IMR-90 (cell line): ENCODE data around the gene ZNF609.

ENCODE experiments used
- BHLHE40 ChIP-seq: fragments of 150-350 bp; IDR thresholded peaks from 2 replicates; pipeline ENCODE4 v1.6.1; 2016; ENCODE audit warnings: mild to moderate bottlenecking, low read depth, low read length
- CEBPB ChIP-seq: IDR thresholded peaks from 2 replicates; pipeline ENCODE4 v1.6.1; 2012; ENCODE audit warnings: low read depth, low read length, improper control_type of control experiment
- ELK1 ChIP-seq: fragments of 150-350 bp; IDR thresholded peaks from 2 replicates; pipeline ENCODE4 v1.6.1; 2016; ENCODE audit warnings: low read depth, mild to moderate bottlenecking, low read length, moderate library complexity, borderline replicate concordance
- FOS ChIP-seq: fragments of 150-350 bp; IDR thresholded peaks from 2 replicates; pipeline ENCODE4 v1.6.1; 2016; ENCODE audit warnings: low read depth, low read length
- MAFK ChIP-seq: IDR thresholded peaks from 2 replicates; pipeline ENCODE4 v1.6.1; 2012; ENCODE audit warnings: low read depth, low read length, improper control_type of control experiment
- NFE2L2 ChIP-seq: fragments of 150-350 bp; IDR thresholded peaks from 2 replicates; pipeline ENCODE4 v1.6.1; 2016; ENCODE audit warnings: low read depth, mild to moderate bottlenecking, low read length
- POLR2A ChIP-seq: IDR thresholded peaks from 2 replicates; pipeline ENCODE4 v1.6.1; 2012; ENCODE audit warnings: mild to moderate bottlenecking, low read depth, low read length
- RAD21 ChIP-seq: IDR thresholded peaks from 2 replicates; pipeline ENCODE4 v1.6.1; 2012; ENCODE audit warnings: low read length, improper control_type of control experiment
- RCOR1 ChIP-seq: IDR thresholded peaks from 2 replicates; pipeline ENCODE4 v1.6.1; 2012; ENCODE audit warnings: mild to moderate bottlenecking, low read length, improper control_type of control experiment; ENCODE audit not compliant: insufficient replicate concordance
- USF2 ChIP-seq: fragments of 150-350 bp; IDR thresholded peaks from 2 replicates; pipeline ENCODE4 v1.6.1; 2017; ENCODE audit warnings: mild to moderate bottlenecking, antibody characterized with exemption, low read length, low read depth
- TF ChIP-seq, protein P1 (sequence below): conservative IDR thresholded peaks from 2 replicates; pipeline ENCODE4 v1.5.1; 2012; ENCODE audit warnings: mild to moderate bottlenecking, low read depth, low read length, improper control_type of control experiment

- TF ChIP-seq, protein P1, sequence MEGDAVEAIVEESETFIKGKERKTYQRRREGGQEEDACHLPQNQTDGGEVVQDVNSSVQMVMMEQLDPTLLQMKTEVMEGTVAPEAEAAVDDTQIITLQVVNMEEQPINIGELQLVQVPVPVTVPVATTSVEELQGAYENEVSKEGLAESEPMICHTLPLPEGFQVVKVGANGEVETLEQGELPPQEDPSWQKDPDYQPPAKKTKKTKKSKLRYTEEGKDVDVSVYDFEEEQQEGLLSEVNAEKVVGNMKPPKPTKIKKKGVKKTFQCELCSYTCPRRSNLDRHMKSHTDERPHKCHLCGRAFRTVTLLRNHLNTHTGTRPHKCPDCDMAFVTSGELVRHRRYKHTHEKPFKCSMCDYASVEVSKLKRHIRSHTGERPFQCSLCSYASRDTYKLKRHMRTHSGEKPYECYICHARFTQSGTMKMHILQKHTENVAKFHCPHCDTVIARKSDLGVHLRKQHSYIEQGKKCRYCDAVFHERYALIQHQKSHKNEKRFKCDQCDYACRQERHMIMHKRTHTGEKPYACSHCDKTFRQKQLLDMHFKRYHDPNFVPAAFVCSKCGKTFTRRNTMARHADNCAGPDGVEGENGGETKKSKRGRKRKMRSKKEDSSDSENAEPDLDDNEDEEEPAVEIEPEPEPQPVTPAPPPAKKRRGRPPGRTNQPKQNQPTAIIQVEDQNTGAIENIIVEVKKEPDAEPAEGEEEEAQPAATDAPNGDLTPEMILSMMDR = no peak
- TF ChIP-seq POLR2A = no peak
- TF ChIP-seq FOS = no peak
- TF ChIP-seq MAFK = no peak
- no peak for TF ChIP-seq RAD21
- no peak for TF ChIP-seq NFE2L2
- no peak for TF ChIP-seq ELK1
- TF ChIP-seq RCOR1 = no peak
- no peak for TF ChIP-seq CEBPB
- no peak for TF ChIP-seq USF2
- no peak for TF ChIP-seq BHLHE40
Measured at GRCh38 chr15:64688770-64689169, 228.4 kb downstream of the ZNF609 start.
